ENCODE results near the gene ARHGEF25. TPM values are rescaled to one million over a fixed set of nuclear protein-coding genes. Genes with fewer than 3 reads are reported as not detected.
"Not testable (repeated sequence)": the region's sequence is repeated elsewhere in the genome, so short reads cannot be mapped to it uniquely, and the experiment has no call there.

The ARHGEF25 gene
- total RNA-seq, 1 donor from 2014 or later, result 2.3 TPM

GRCh38 chr12:57586832-57587429 is 24.3 kb upstream of the ARHGEF25 start:
- DNase-seq (ENCODE audit: low read depth), result no peak
- H3K27me3 ChIP-seq (ENCODE audit: control insufficient read depth, insufficient read depth, low read length), result no peaks in the 10 kb centered on the region
- TF ChIP-seq CTCF (IDR thresholded peaks at IDR 0.05; ENCODE audit: insufficient read depth, low read length, poor library complexity, severe bottlenecking), result no peak
- H3K36me3 ChIP-seq (ENCODE audit: control insufficient read depth, insufficient read depth, low read length), result peaks cover 3% of the 10 kb centered on the region
- H3K4me3 ChIP-seq (ENCODE audit: low read depth, low read length), result no peak overlapping the region

- not testable (repeated sequence) for H3K36me3 ChIP-seq (ENCODE audit: control insufficient read depth, insufficient read depth, low read length); H3K27me3 ChIP-seq (ENCODE audit: control insufficient read depth, insufficient read depth, low read length); H3K4me3 ChIP-seq (ENCODE audit: low read depth, low read length); DNase-seq (ENCODE audit: low read depth)
Observed at GRCh38 chr12:57588951-57589610, 22.2 kb upstream of the ARHGEF25 start.

GRCh38 chr12:57590479-57590863 is 20.8 kb upstream of the ARHGEF25 start:
- no peak for TF ChIP-seq CTCF (IDR thresholded peaks at IDR 0.05; ENCODE audit: insufficient read depth, low read length, poor library complexity, severe bottlenecking)
- H3K4me3 ChIP-seq (ENCODE audit: low read depth, low read length), result peak overlapping the region; percentile 96
- no peaks in the 10 kb centered on the region for H3K27me3 ChIP-seq (ENCODE audit: control insufficient read depth, insufficient read depth, low read length)
- peaks cover under 1% of the 10 kb centered on the region for H3K36me3 ChIP-seq (ENCODE audit: control insufficient read depth, insufficient read depth, low read length)
- DNase-seq (ENCODE audit: low read depth), result no peak

- DNase-seq (ENCODE audit: low read depth), result peak; percentile 45
- H3K27me3 ChIP-seq (ENCODE audit: control insufficient read depth, insufficient read depth, low read length), result no peaks in the 10 kb centered on the region
- no peak for TF ChIP-seq CTCF (IDR thresholded peaks at IDR 0.05; ENCODE audit: insufficient read depth, low read length, poor library complexity, severe bottlenecking)
- H3K4me3 ChIP-seq (ENCODE audit: low read depth, low read length), result peak within 1 kb of the TSS; percentile 96
- no peaks in the 10 kb centered on the region for H3K36me3 ChIP-seq (ENCODE audit: control insufficient read depth, insufficient read depth, low read length)
Observed at GRCh38 chr12:57590864-57591781, 20.1 kb upstream of the ARHGEF25 start, which contains the start of gene PIP4K2C. PIP4K2C (plus strand) TSS chr12:57591192; CDS start chr12:57591290, 98 bp downstream.

GRCh38 chr12:57591782-57592325 is 19.4 kb upstream of the ARHGEF25 start:
- H3K36me3 ChIP-seq (ENCODE audit: control insufficient read depth, insufficient read depth, low read length), result peaks cover 1% of the 10 kb centered on the region
- DNase-seq (ENCODE audit: low read depth), result no peak
- TF ChIP-seq CTCF (IDR thresholded peaks at IDR 0.05; ENCODE audit: insufficient read depth, low read length, poor library complexity, severe bottlenecking), result no peak

More at GRCh38 chr12:57591782-57592325, 19.4 kb upstream of the ARHGEF25 start:
- peak overlapping the region; percentile 96 for H3K4me3 ChIP-seq (ENCODE audit: low read depth, low read length)
- no peaks in the 10 kb centered on the region for H3K27me3 ChIP-seq (ENCODE audit: control insufficient read depth, insufficient read depth, low read length)
